IPS DF 19.7 (cell line): ENCODE data around the gene ADGRL1.
"Not testable (repeated sequence)": the region's sequence is repeated elsewhere in the genome, so short reads cannot be mapped to it uniquely, and the experiment has no call there.

ENCODE experiments used
- DNase-seq: peaks from one replicate; pipeline ENCODE4 v3.0.0-alpha.2; 2013; ENCODE audit warnings: low read depth, low spot score

Gene ADGRL1

DNA sequence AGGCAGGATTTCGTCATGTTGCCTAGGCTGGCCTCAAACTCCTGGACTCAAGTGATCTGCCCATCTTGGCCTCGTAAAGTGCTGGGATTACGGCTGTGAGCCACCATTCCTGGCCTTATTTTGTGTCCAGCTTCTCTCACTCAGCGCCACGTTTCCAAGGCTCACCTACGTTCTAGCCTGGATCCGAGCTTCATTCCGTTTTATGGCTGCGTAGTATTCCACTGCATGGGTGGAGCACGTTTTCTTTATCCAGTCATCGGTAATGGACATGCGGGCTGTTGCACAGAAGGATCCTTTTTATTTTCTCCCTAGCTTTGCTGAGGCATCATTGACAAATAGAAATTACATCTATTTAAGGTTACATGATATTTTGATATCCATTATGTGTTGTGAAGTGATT is 16.6 kb downstream of the ADGRL1 start:
- DNase-seq = no peak

- not testable (repeated sequence) for DNase-seq
These were observed 17.9 kb downstream of the ADGRL1 start for GRCh38 chr19:14188086-14188485.

DNA sequence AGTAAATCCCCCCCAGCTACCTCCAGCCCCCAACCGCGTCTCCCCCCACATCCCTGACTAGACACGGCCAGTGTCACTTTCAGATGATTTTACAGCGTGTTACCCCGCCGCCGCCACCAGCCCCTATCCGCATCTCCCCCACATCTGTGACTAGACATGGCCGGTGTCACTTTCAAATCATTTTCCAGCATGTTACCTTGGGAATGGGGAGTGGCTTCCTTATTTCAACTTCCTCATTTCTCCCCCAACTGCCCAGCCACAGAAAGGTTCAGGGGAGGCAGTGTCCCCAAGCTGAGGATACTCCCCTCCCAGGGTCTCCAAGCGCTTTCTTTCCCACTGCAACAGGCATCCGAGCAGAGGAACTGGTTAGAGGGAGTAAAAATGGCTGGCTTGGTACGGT is 18.4 kb downstream of the ADGRL1 start:
- DNase-seq = no peak

DNA sequence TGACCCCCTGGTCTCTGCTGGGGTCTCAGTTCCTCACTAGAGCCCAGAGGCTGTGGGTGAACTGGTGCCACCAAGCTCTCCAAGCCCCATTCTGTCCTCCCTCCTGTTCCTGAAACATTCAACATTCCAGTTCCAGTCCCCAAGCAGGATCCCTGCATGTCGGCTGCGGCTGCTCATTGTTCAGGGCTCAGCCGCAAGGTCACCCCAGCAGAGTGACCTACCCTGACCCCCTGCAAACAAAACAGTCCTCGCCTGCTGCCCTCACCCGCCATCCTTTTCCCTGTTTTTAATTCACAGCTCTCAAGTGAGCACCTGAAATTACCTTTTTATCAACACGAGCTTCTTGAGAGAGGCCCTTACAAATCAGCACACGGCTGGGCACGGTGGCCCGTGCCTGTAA is 19.3 kb downstream of the ADGRL1 start:
- DNase-seq = not testable (repeated sequence)

DNA sequence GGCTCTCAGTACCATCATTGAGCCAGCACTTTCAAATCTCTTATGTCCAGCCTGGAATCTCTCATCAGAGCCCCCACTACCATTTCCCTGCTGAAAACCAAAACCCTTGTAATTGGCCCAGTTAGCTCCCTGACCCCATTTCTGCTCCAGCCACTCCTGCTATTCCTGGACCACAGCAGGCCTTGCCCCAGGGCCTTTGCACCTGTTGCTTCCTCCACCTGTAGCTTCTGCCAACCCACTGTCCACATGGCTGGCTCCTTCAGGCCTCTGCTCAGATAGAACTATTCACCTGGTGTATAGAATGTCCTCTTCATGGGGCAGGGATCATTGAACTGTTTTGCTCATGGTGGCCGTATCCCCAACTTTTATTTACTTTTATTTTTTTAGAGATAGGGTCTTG is 20.3 kb downstream of the ADGRL1 start:
- DNase-seq = not testable (repeated sequence)

- no peak for DNase-seq
These were observed 20.8 kb downstream of the ADGRL1 start for GRCh38 chr19:14185158-14185557.

GRCh38 chr19:14183741-14184350 is 22.1 kb downstream of the ADGRL1 start:
- DNase-seq = no peak

DNA sequence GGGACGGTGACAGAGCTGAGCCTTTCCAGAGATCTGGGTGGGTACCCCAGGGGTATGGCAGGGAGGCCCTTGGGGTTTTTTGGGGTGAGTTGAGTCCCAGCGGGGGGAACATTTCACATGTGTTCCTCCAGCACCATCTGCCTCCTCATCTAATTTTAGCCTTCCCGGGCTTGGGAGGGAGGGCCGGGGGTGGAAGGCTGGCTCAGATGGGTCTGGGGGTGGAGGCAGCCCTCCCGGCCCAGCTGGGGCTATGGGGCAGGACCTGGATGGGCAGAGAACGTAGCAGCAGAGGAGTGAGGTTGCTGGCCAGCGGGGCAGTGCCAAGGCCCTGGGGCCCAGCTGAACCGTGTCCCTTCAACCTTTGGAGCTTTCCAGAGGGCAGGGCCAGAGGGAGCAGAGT is 23.5 kb downstream of the ADGRL1 start:
- DNase-seq = no peak

DNA sequence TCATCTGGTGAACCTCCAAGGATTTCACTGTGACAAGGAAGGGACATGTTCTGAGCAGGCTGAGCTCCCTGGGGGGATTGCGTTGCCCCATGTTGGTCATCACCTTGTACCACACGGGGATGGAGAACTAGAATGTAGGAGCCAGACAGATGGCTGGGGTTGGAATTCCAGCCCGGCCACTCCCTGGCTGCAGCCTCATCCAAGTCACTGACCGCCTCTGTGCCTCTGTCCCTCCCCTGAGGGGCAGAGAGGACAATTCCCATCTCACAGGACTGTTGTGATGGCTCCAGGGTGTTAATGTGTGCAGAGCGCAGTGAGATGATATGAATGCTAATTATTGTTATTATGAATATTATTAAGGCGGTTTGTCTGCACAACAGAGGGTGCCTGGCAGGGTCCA is 24.1 kb downstream of the ADGRL1 start:
- no peak for DNase-seq

DNA sequence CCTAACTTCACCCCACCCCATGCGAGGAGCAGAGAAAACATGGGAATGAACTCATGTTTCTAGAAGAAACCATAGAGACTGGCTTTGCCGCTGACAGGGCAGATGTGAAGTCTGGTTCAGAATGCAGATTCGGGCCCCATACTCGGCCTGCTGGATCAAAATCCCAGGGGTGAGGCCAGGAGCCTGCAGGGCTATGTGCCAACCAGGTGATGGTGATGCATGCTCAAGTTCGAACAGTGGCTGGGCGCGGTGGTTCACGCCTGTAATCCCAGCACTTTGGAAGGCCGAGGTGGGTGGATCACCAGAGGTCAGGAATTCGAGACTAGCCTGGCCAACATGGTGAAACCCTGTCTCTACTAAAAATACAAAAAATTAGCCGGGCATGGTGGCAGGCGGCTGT is 24.8 kb downstream of the ADGRL1 start:
- DNase-seq = not testable (repeated sequence)

DNA sequence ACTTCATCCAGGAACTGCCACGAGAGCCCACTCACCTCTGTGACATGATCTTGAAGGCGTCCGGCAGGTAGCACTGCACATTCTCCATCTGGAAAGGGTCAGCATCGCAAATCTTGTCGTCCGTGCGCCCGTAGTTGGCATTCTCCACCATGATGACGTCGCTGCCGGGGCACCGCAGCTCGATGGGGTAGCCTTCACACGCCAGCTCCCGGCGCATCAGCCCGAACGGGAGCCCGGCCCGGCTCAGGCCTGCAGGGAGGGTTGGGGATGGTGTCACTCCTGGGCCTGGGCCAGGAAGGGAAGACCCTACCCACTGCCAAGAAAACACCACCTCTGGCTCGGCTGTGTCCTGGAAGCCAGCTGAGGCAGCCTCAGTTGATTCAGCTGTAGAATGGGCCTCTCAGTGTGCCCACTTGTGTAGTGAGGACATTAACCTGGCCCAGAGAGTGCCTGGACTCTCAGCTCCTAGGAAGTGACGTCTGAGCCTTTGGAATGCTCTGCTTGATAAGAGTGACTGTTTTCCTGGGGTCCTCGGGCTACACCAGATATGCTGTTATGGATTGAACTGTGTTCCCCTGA is 28.4 kb downstream of the ADGRL1 start:
- no peak for DNase-seq

DNA sequence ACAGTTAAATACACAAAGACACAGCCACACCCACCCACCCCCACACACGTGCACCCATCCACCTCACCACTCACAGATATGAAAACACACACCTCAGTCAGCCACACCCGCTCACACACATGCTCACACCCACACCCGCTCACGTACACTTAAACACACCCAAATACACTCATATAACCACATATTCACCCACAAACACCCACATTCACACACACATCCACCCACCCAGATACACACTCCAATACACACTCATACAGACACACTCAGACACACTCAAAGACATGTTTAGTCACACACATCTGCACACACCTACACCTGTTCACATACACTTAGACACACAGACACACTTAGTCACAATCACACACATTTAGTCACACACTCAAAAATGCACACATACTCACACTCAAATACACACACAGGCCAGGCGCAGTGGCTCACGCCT is 30.6 kb downstream of the ADGRL1 start:
- DNase-seq = no peak

- DNase-seq = no peak
These were observed 31.1 kb downstream of the ADGRL1 start for GRCh38 chr19:14174883-14175282.

DNA sequence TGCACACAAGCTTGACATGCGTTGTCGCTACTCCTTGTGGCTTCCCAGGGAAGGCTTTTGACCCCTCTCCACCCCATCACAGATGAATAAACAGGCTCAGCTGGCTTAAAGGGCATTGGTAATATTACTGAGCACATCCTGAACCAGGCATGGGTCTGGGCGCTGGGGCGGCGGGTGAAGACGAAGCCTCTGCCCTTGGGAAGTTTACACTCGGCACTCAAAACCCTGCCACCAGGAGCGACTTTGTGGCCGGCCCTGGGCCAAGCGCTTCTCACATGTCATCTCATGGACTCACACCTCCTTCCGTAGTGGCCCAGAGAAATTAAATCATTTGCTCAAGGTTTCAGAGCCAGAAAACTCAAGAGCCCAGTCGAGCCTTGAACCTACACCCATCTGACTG is 37.0 kb downstream of the ADGRL1 start:
- no peak for DNase-seq

- DNase-seq = no peak
These were observed 37.6 kb downstream of the ADGRL1 start for GRCh38 chr19:14168259-14168972.

DNA sequence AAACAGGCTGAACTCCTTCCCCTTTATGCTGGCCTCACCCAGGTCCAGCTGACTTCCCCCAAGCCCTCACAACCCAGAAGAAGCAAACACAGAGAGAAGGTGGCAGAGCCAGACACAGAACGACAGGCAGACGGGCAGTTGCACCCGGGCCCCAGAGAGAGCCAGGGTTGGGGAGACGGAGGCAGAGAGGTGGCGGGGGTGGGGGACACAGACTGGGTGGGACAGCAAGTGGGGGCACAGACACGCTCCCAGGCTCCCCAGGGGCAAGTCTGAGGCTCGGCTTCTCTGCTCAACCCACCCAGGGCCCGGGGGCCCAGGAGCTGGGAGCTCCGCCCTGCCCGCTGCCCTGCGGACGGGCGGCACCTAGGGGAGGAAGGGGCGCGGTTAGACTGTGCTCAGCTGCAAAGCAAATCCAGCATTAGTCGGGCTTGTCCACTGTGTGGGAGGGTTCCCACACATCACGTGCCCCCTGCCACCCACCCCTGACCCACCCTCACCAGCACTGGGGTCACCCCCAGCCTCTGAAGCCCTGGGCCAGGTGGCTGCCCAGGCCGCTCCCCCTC is 38.3 kb downstream of the ADGRL1 start:
- DNase-seq = no peak

GRCh38 chr19:14166999-14167575 is 38.9 kb downstream of the ADGRL1 start:
- DNase-seq = no peak

GRCh38 chr19:14165990-14166830 is 39.8 kb downstream of the ADGRL1 start:
- DNase-seq = no peak

DNA sequence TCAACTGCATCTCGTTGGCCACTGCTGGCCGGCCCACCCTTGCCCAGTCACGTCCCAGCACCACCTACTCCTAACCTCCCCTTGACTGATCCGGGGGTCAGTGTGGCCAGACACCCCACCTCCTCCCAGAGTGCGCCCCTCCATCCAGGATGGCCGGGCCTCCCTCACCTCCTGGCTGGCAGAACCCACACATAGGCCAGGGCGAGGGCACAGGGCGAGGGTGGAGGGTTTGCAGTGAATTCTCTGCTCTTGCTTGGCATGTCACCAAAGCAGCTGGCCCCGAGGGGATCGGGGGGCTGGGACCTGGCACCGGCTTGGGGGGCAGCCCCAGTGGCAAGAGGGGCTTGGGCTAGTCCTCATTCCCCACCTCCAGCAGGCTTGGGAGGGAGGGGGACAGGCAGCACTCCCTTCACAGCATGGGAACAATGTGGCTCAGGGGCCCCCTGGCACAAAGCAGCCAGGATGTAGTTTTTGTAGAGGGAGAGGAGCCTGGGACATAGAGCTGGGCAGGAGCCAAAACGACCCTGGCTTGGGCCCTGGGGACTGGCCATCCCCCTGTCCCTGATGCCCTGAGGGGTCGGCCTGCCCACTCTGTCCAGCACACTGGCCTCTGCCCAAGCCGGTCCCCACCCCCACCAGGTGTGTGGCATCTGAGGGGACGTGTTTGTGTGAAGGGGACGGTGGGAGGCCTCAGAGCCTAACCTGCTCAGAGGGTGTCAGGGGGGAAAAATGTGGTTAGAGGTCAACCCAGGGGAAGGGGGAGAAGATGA is 41.1 kb downstream of the ADGRL1 start:
- DNase-seq = no peak

- DNase-seq = no peak
These were observed 41.9 kb downstream of the ADGRL1 start for GRCh38 chr19:14164082-14164481.

- no peak for DNase-seq
These were observed 43.1 kb downstream of the ADGRL1 start for GRCh38 chr19:14162871-14163297.
